PC-9 (cell line): Measurements from ENCODE around the gene PRKCA. TPM values are rescaled to one million over a fixed set of nuclear protein-coding genes. Genes with fewer than 3 reads are reported as not detected.

ENCODE experiments used
- BruUV-seq: library from RNA; stranded (reverse); fragments of 400-500 nt; replicated peaks from 2 replicates; lab custom pipeline; 2021; lab: Mats Ljungman, UMichigan
- CTCF ChIA-PET: fragments of 300-600 bp; sonication (Branson Sonifier 250); formaldehyde crosslinking; loops from one replicate; lab custom pipeline; 2022; ENCODE audit warnings: antibody characterized with exemption; lab: Charles Lee
- POLR2A ChIA-PET: fragments of 300-600 bp; sonication (Branson Sonifier 250); formaldehyde crosslinking; loops from one replicate; lab custom pipeline; 2022; ENCODE audit warnings: antibody characterized with exemption; ENCODE audit not compliant: unreplicated experiment; lab: Charles Lee
- DNase-seq, 2 experiments: peaks; one replicate each; pipeline versions ENCODE4 v3.0.0 to v3.0.0-alpha.2; 2015 to 2022; ENCODE audit warnings: mixed read lengths in 1 of 2
- H2AFZ ChIP-seq: fragments of 200-600 bp; sonication (generic); 2 replicates; pipeline ENCODE4 v1.8.1; 2017; ENCODE audit warnings: antibody characterized with exemption
- H3F3A ChIP-seq: fragments of 200-600 bp; sonication (generic); 2 replicates; pipeline ENCODE4 v1.8.1; 2017; ENCODE audit warnings: antibody characterized with exemption, mild to moderate bottlenecking, low read depth; ENCODE audit not compliant: insufficient read depth
- H3K27ac ChIP-seq: fragments of 200-600 bp; sonication (generic); 2 replicates; pipeline ENCODE4 v1.6.1; 2016; ENCODE audit warnings: mixed run types
- H3K27me3 ChIP-seq: fragments of 200-600 bp; sonication (generic); 2 replicates; pipeline ENCODE4 v1.6.1; 2016; ENCODE audit warnings: low read depth, mixed run types; ENCODE audit not compliant: insufficient read depth
- H3K36me3 ChIP-seq: fragments of 200-600 bp; sonication (generic); 2 replicates; pipeline ENCODE4 v1.6.1; 2016; ENCODE audit warnings: low read depth, mixed run types
- H3K4me1 ChIP-seq: fragments of 200-600 bp; sonication (generic); replicated peaks from 2 replicates; pipeline ENCODE4 v1.6.1; 2016; ENCODE audit warnings: mixed run types; ENCODE audit not compliant: insufficient read depth
- H3K4me2 ChIP-seq: fragments of 200-600 bp; sonication (generic); 2 replicates; pipeline ENCODE4 v1.6.1; 2017; ENCODE audit warnings: mixed run types
- H3K4me3 ChIP-seq: fragments of 200-600 bp; sonication (generic); 2 replicates; pipeline ENCODE4 v1.6.1; 2016; ENCODE audit warnings: mixed run types
- H3K79me2 ChIP-seq: fragments of 200-600 bp; sonication (generic); 2 replicates; pipeline ENCODE4 v1.6.1; 2017; ENCODE audit warnings: low read depth, mixed run types
- H3K9me2 ChIP-seq: fragments of 200-600 bp; sonication (generic); 2 replicates; pipeline ENCODE4 v1.8.1; 2017; ENCODE audit warnings: mild to moderate bottlenecking; ENCODE audit not compliant: insufficient read depth
- H3K9me3 ChIP-seq: fragments of 200-600 bp; sonication (generic); 2 replicates; pipeline ENCODE4 v1.8.1; 2016; ENCODE audit warnings: low read depth; ENCODE audit not compliant: insufficient read depth
- H4K20me1 ChIP-seq: fragments of 200-600 bp; sonication (generic); 2 replicates; pipeline ENCODE4 v1.8.1; 2017; ENCODE audit not compliant: insufficient read depth
- EZH2 ChIP-seq: fragments of 200-600 bp; sonication (generic); IDR thresholded peaks from 2 replicates; pipeline ENCODE4 v1.8.0; 2017; ENCODE audit warnings: antibody characterized with exemption, low read depth
- intact Hi-C: fragments of 100-400 bp; cut with micrococcal nuclease; formaldehyde crosslinking; loops from one replicate; pipeline ENCODE4 v1.10.0; 2022; ENCODE audit not compliant: unreplicated experiment
- total RNA-seq: library from RNA; stranded (reverse); gene quantifications from 2 replicates; pipeline ENCODE4 v1.2.3, GENCODE V29; 2021
- TF ChIP-seq, protein P1 (sequence below): fragments of 200-600 bp; sonication (generic); conservative IDR thresholded peaks from 2 replicates; pipeline ENCODE4 v1.6.1; 2017; ENCODE audit warnings: mixed run types, antibody characterized with exemption, mild to moderate bottlenecking, moderate library complexity

The PRKCA gene
- total RNA-seq, 1 experiment from 2014 or later, result 23.1 TPM

DNA sequence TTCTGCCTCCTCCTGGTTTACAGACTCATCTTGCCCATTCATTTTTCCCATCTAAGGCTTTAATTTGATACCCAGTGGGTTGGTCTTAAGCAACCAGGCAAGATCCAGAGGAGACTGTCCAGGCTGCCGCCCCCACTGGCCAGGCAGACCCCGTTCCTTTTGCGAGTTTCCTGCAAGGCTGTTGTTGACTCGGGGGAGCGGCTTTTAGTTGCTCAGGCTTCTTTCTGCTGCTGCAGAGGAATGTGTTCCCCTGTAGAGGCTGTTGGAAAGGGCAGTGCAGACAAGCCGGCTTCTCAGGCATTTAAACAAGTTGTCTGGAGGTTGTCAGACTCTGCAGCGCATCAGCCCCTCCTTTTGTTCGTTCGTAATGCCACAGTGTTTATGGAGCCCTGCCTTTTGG is 231.2 kb downstream of the PRKCA start:
- intact Hi-C loops, result no loop called here
- H3F3A ChIP-seq, result no peaks in the 10 kb centered on the region
- H4K20me1 ChIP-seq, result no peaks in the 10 kb centered on the region
- no peak overlapping the region for H3K27ac ChIP-seq
- H3K4me1 ChIP-seq, result no peaks in the 10 kb centered on the region
- H2AFZ ChIP-seq, result no peak overlapping the region
- H3K27me3 ChIP-seq, result no peaks in the 10 kb centered on the region
- DNase-seq, result no peak
- no peaks in the 10 kb centered on the region for H3K9me2 ChIP-seq
- CTCF ChIA-PET, result no interaction called here
- no peak overlapping the region for H3K4me3 ChIP-seq
- no peaks in the 10 kb centered on the region for H3K9me3 ChIP-seq
- POLR2A ChIA-PET, result no interaction called here
- BruUV-seq, result no TSS peak
- no peaks in the 10 kb centered on the region for H3K36me3 ChIP-seq
- TF ChIP-seq EZH2, result no peak
- TF ChIP-seq, protein P1, sequence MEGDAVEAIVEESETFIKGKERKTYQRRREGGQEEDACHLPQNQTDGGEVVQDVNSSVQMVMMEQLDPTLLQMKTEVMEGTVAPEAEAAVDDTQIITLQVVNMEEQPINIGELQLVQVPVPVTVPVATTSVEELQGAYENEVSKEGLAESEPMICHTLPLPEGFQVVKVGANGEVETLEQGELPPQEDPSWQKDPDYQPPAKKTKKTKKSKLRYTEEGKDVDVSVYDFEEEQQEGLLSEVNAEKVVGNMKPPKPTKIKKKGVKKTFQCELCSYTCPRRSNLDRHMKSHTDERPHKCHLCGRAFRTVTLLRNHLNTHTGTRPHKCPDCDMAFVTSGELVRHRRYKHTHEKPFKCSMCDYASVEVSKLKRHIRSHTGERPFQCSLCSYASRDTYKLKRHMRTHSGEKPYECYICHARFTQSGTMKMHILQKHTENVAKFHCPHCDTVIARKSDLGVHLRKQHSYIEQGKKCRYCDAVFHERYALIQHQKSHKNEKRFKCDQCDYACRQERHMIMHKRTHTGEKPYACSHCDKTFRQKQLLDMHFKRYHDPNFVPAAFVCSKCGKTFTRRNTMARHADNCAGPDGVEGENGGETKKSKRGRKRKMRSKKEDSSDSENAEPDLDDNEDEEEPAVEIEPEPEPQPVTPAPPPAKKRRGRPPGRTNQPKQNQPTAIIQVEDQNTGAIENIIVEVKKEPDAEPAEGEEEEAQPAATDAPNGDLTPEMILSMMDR, result no peak
- H3K4me2 ChIP-seq, result no peak overlapping the region
- no peaks in the 10 kb centered on the region; the same call in 1 of the 2 replicates for H3K79me2 ChIP-seq

DNA sequence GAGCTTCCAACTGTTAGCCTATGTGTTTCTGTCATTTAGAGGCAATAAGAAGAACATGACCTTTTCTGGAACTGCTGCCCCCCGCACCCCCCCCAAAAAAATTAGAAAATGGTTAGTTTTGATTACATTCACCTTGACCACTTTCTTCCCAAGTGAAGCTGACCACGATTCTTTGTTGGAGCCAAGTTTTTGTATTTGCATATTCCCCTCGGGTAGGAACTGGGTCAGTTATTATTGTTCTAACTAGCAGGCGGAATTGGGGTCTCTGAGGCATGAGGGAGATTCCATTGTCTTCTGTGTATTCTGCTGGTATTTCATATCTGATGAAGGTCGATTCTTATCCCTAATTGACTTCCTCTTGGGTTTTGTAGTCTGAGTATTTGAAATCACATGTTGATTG is 231.6 kb downstream of the PRKCA start:
- H3F3A ChIP-seq, result no peaks in the 10 kb centered on the region
- H3K27ac ChIP-seq, result no peak overlapping the region
- no peaks in the 10 kb centered on the region for H4K20me1 ChIP-seq
- ChIA-PET POLR2A (no interaction called here), CTCF (no interaction called here)
- intact Hi-C loops, result no loop called here
- no peaks in the 10 kb centered on the region for H3K9me2 ChIP-seq
- no peaks in the 10 kb centered on the region; the same call in 1 of the 2 replicates for H3K79me2 ChIP-seq
- H3K9me3 ChIP-seq, result no peaks in the 10 kb centered on the region
- no peak overlapping the region for H3K4me3 ChIP-seq
- no peaks in the 10 kb centered on the region for H3K36me3 ChIP-seq
- DNase-seq, result no peak
- H3K4me2 ChIP-seq, result no peak overlapping the region
- TF ChIP-seq EZH2, result no peak
- TF ChIP-seq, protein P1, result no peak
- no peaks in the 10 kb centered on the region for H3K27me3 ChIP-seq
- H2AFZ ChIP-seq, result no peak overlapping the region
- H3K4me1 ChIP-seq, result no peaks in the 10 kb centered on the region
- no TSS peak for BruUV-seq

DNA sequence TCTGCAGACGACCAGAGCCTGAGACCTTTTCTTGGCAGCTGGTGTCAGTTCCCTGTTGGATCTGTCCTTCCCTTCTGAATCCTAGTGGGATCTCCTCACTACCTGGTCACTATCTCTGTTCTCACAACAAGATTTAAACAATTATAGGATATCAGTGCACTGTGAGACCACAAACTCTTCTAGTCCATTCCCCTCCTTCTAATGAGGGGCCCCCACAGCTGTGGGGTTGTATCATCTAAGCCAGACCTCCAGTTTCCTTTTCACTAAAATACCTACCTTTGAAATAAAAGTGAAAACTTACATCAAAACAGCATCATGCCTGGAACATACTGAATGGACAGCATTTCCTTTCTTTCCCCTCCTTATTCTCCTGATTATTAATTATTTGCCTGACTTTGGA is 233.2 kb downstream of the PRKCA start:
- Histone ChIP-seq H2AFZ (no peak overlapping the region), H3K4me3 (no peak overlapping the region), H3F3A (no peaks in the 10 kb centered on the region), H3K4me2 (no peak overlapping the region), H3K27me3 (no peaks in the 10 kb centered on the region), H3K9me2 (no peaks in the 10 kb centered on the region), H3K4me1 (no peaks in the 10 kb centered on the region), H3K27ac (no peak overlapping the region), H3K9me3 (no peaks in the 10 kb centered on the region), H4K20me1 (no peaks in the 10 kb centered on the region), H3K79me2 (no peaks in the 10 kb centered on the region; the same call in 1 of the 2 replicates), H3K36me3 (no peaks in the 10 kb centered on the region)
- no TSS peak for BruUV-seq
- intact Hi-C loops, result no loop called here
- DNase-seq, result no peak
- ChIA-PET POLR2A (no interaction called here), CTCF (no interaction called here)
- TF ChIP-seq, protein P1, result no peak
- no peak for TF ChIP-seq EZH2
